Activated CD4-positive, alpha-beta memory T cell treated with anti-CD3 and anti-CD28 coated beads for 36 hours (primary cell): Measurements from ENCODE around the gene CRK. TPM values are rescaled to one million over a fixed set of nuclear protein-coding genes. Genes with fewer than 3 reads are reported as not detected.
A peak's percentile ranks its signal among the peaks of the same experiment; 100 is the strongest.

Experiments
- CTCF ChIA-PET: fragments of 350-600 bp; sonication (Branson Sonifier 250); formaldehyde crosslinking; loops from one replicate; lab custom pipeline; 2021; ENCODE audit warnings: antibody characterized with exemption, inconsistent platforms; lab: Charles Lee
- POLR2A ChIA-PET: fragments of 350-600 bp; sonication (Branson Sonifier 250); formaldehyde crosslinking; loops from one replicate; lab custom pipeline; 2021; ENCODE audit warnings: antibody characterized with exemption; lab: Charles Lee
- DNase-seq: peaks from one replicate; pipeline ENCODE4 v3.0.0-alpha.2; 2020
- H3K27ac Mint-ChIP-seq: one replicate; pipeline ENCODE4 v1.8.0; 2021; ENCODE audit warnings: mixed read lengths
- H3K27me3 Mint-ChIP-seq: one replicate; pipeline ENCODE4 v1.8.0; 2021; ENCODE audit warnings: mixed read lengths
- H3K36me3 Mint-ChIP-seq: one replicate; pipeline ENCODE4 v1.8.0; 2021; ENCODE audit warnings: mixed read lengths
- H3K4me1 Mint-ChIP-seq: one replicate; pipeline ENCODE4 v1.8.0; 2021; ENCODE audit warnings: low read depth, mixed read lengths
- H3K4me3 Mint-ChIP-seq: one replicate; pipeline ENCODE4 v1.8.0; 2021; ENCODE audit warnings: mild to moderate bottlenecking, mixed read lengths
- H3K9me3 Mint-ChIP-seq: one replicate; pipeline ENCODE4 v1.8.0; 2021; ENCODE audit warnings: mixed read lengths
- intact Hi-C: fragments of 100-400 bp; cut with micrococcal nuclease; formaldehyde crosslinking; loops from one replicate; pipeline ENCODE4 v1.15.1; 2023
- total RNA-seq, 2 experiments: library from RNA; stranded (reverse); gene quantifications; one replicate each; pipeline ENCODE4 v1.2.3, GENCODE V29; 2021

Gene CRK
- total RNA-seq, 2 experiments from 2014 or later: 14.1 to 17.8 TPM

GRCh38 chr17:1376061-1376460, 80.0 kb downstream of the CRK start:
- no peaks in the 10 kb centered on the region for H3K27me3 Mint-ChIP-seq
- intact Hi-C loops: no loop called here
- peaks cover 12% of the 10 kb centered on the region for H3K36me3 Mint-ChIP-seq
- H3K4me1 Mint-ChIP-seq: peaks cover 88% of the 10 kb centered on the region
- peak overlapping the region; percentile 2 for H3K4me3 Mint-ChIP-seq
- no peak for DNase-seq
- ChIA-PET POLR2A (interaction anchor here (0.6 to 1.9 kb wide), 3 partner anchors 12 to 16 kb away, joined by 3 to 6 read pairs (median 4); no protein-coding TSS in a partner anchor), CTCF (interaction anchor here (0.6 to 8.0 kb wide), 7 partner anchors 10 to 186 kb away, joined by 3 to 98 read pairs (median 3); no protein-coding TSS in a partner anchor)
- peak overlapping the region; percentile 72 for H3K27ac Mint-ChIP-seq
- H3K9me3 Mint-ChIP-seq: no peaks in the 10 kb centered on the region

GRCh38 chr17:1375615-1376014, 80.4 kb downstream of the CRK start:
- Mint-ChIP-seq H3K27ac (peak overlapping the region; percentile 72), H3K4me3 (no peak overlapping the region), H3K36me3 (peaks cover 12% of the 10 kb centered on the region), H3K4me1 (peaks cover 87% of the 10 kb centered on the region), H3K27me3 (no peaks in the 10 kb centered on the region), H3K9me3 (no peaks in the 10 kb centered on the region)
- intact Hi-C loops: no loop called here
- ChIA-PET POLR2A (interaction anchor here (1.9 kb wide), 1 partner anchor 16 kb away, joined by 6 read pairs; no protein-coding TSS in a partner anchor), CTCF (interaction anchor here (0.6 to 8.0 kb wide), 3 partner anchors 9 to 140 kb away, joined by 3 to 98 read pairs (median 3); no protein-coding TSS in a partner anchor)
- DNase-seq: no peak

- peaks cover 12% of the 10 kb centered on the region for H3K36me3 Mint-ChIP-seq
- no peaks in the 10 kb centered on the region for H3K27me3 Mint-ChIP-seq
- DNase-seq: no peak
- H3K27ac Mint-ChIP-seq: peak overlapping the region; percentile 72
- POLR2A ChIA-PET: interaction anchor here (1.1 kb wide), 1 partner anchor 9 kb away, joined by 4 read pairs; no protein-coding TSS in a partner anchor
- H3K9me3 Mint-ChIP-seq: no peaks in the 10 kb centered on the region
- peaks cover 80% of the 10 kb centered on the region for H3K4me1 Mint-ChIP-seq
- intact Hi-C loops: no loop called here
- CTCF ChIA-PET: interaction anchor here (0.7 to 8.0 kb wide), 2 partner anchors 8 to 13 kb away, joined by 3 to 98 read pairs; no protein-coding TSS in a partner anchor
- peak overlapping the region; percentile 23 for H3K4me3 Mint-ChIP-seq
Observed at GRCh38 chr17:1374431-1375177, 81.4 kb downstream of the CRK start.

- no peaks in the 10 kb centered on the region for H3K27me3 Mint-ChIP-seq
- no peak for DNase-seq
- CTCF ChIA-PET: interaction anchor here (3.1 to 8.0 kb wide), 2 partner anchors 8 to 12 kb away, joined by 8 to 98 read pairs; no protein-coding TSS in a partner anchor
- H3K36me3 Mint-ChIP-seq: peaks cover 9% of the 10 kb centered on the region
- no peak overlapping the region for H3K27ac Mint-ChIP-seq
- H3K9me3 Mint-ChIP-seq: no peaks in the 10 kb centered on the region
- intact Hi-C loops: no loop called here
- no peak overlapping the region for H3K4me3 Mint-ChIP-seq
- POLR2A ChIA-PET: interaction anchor here (1.1 kb wide), 1 partner anchor 8 kb away, joined by 4 read pairs; no protein-coding TSS in a partner anchor
- peaks cover 75% of the 10 kb centered on the region for H3K4me1 Mint-ChIP-seq
Observed at GRCh38 chr17:1373707-1374237, 82.3 kb downstream of the CRK start.

GRCh38 chr17:1372618-1373017, 83.4 kb downstream of the CRK start:
- Mint-ChIP-seq H3K27ac (peak overlapping the region; percentile 33), H3K4me1 (peaks cover 70% of the 10 kb centered on the region), H3K4me3 (no peak overlapping the region), H3K9me3 (no peaks in the 10 kb centered on the region), H3K27me3 (no peaks in the 10 kb centered on the region), H3K36me3 (peaks cover 7% of the 10 kb centered on the region)
- intact Hi-C loops: no loop called here
- DNase-seq: no peak
- CTCF ChIA-PET: interaction anchor here (0.6 to 3.1 kb wide), 3 partner anchors 11 to 143 kb away, joined by 3 to 8 read pairs (median 4); no protein-coding TSS in a partner anchor
- POLR2A ChIA-PET: no interaction called here

- Mint-ChIP-seq H3K36me3 (peaks cover 7% of the 10 kb centered on the region), H3K4me3 (no peak overlapping the region), H3K4me1 (peaks cover 70% of the 10 kb centered on the region), H3K9me3 (no peaks in the 10 kb centered on the region), H3K27ac (peak overlapping the region; percentile 33), H3K27me3 (no peaks in the 10 kb centered on the region)
- CTCF ChIA-PET: interaction anchor here (1.0 to 3.1 kb wide), 3 partner anchors 10 to 143 kb away, joined by 3 to 8 read pairs (median 4); no protein-coding TSS in a partner anchor
- DNase-seq: no peak
- intact Hi-C loops: no loop called here
- POLR2A ChIA-PET: no interaction called here
Observed at GRCh38 chr17:1371893-1372590, 84.0 kb downstream of the CRK start.

Other genes starting within 250 kb of the CRK start
- gene BHLHA9, start 185.8 kb downstream of the CRK start, total RNA-seq: not detected
- gene TRARG1, start 176.6 kb downstream of the CRK start, total RNA-seq: not detected
- gene YWHAE, start 56.0 kb downstream of the CRK start, total RNA-seq: 100 to 1,000 TPM; 505 to 509 TPM
- gene MYO1C, start 36.5 kb upstream of the CRK start, total RNA-seq: 10 to 100 TPM; 42.8 to 46.7 TPM
- 10 to 100 TPM; 21.2 to 24.0 TPM for gene INPP5K, start 60.4 kb upstream of the CRK start, total RNA-seq
- 10 to 100 TPM; 42.6 to 43.3 TPM for gene PITPNA, start 106.6 kb upstream of the CRK start, total RNA-seq
- gene SLC43A2, start 172.6 kb upstream of the CRK start, total RNA-seq: 1 to 10 TPM; 2.0 to 2.2 TPM
- 1 to 10 TPM; 2.7 to 3.2 TPM for gene SCARF1, start 189.5 kb upstream of the CRK start, total RNA-seq
- gene RILP, start 193.6 kb upstream of the CRK start, total RNA-seq: 1 to 10 TPM; 5.8 to 6.2 TPM
- 100 to 1,000 TPM; 370 to 378 TPM for gene PRPF8, start 228.6 kb upstream of the CRK start, total RNA-seq